GM12878 (cell line): Measurements from ENCODE around the gene FOXP1. TPM values are rescaled to one million over a fixed set of nuclear protein-coding genes. Genes with fewer than 3 reads are reported as not detected.

ENCODE experiments used
- ATAC-seq: fragments of 200-7000 bp; cut with Tn5 transposase; 3 replicates; pipeline ENCODE4 v1.9.1; 2020; ENCODE audit warnings: mild to moderate bottlenecking, moderate library complexity
- BruUV-seq: library from RNA; stranded (reverse); fragments of 400-500 nt; replicated peaks from 2 replicates; lab custom pipeline; 2021; lab: Mats Ljungman, UMichigan
- CTCF ChIA-PET: fragments of 300-600 bp; sonication (Branson Sonifier 250); formaldehyde crosslinking; extraction: SDS; loops from one replicate; lab custom pipeline; 2021; ENCODE audit warnings: inconsistent platforms; lab: Yijun Ruan, JAX
- POLR2A ChIA-PET: fragments of 350-600 bp; formaldehyde crosslinking; extraction: SDS; loops from one replicate; lab custom pipeline; 2021; ENCODE audit warnings: inconsistent platforms; lab: Charles Lee
- RAD21 ChIA-PET: fragments of 300-600 bp; sonication (Branson Sonifier 250); formaldehyde crosslinking; loops from one replicate; lab custom pipeline; 2023; ENCODE audit warnings: antibody characterized with exemption; ENCODE audit not compliant: unreplicated experiment; lab: Charles Lee
- SMC1A ChIA-PET: fragments of 300-600 bp; sonication (Branson Sonifier 250); formaldehyde crosslinking; loops from one replicate; lab custom pipeline; 2023; ENCODE audit not compliant: unreplicated experiment, uncharacterized antibody; lab: Charles Lee
- DNase-seq: peaks from one replicate; pipeline ENCODE4 v3.0.0-alpha.2; 2011; ENCODE audit warnings: low read depth, low spot score
- FAIRE-seq: peaks from 3 replicates; lab custom pipeline; 2011; peaks lifted over from hg19 to GRCh38; lab: Jason Lieb, UNC
- H2AFZ ChIP-seq: 2 replicates; pipeline ENCODE4 v1.6.0; 2011; ENCODE audit warnings: low read depth, low read length, control low read depth; ENCODE audit not compliant: control insufficient read depth
- H3K27ac ChIP-seq: 2 replicates; pipeline ENCODE4 v1.5.1; 2011; ENCODE audit warnings: control low read depth; ENCODE audit not compliant: control insufficient read depth, insufficient read depth
- H3K27me3 ChIP-seq, 2 experiments: replicated peaks in 1 of 2; 2 replicates each; pipeline versions ENCODE4 v1.6.0 to v1.6.1; 2011; ENCODE audit warnings: low read length in 1 of 2; ENCODE audit not compliant: control insufficient read depth in 2 of 2, insufficient read depth in 2 of 2
- H3K36me3 ChIP-seq, 2 experiments: 2 replicates each; pipeline ENCODE4 v1.5.1; 2011; ENCODE audit warnings: low read length in 1 of 2; ENCODE audit not compliant: control insufficient read depth in 2 of 2, insufficient read depth in 2 of 2
- H3K4me1 ChIP-seq: 2 replicates; pipeline ENCODE4 v1.6.1; 2011; ENCODE audit warnings: mild to moderate bottlenecking, low read length, moderate library complexity, mixed read lengths; ENCODE audit not compliant: control insufficient read depth, insufficient read depth
- H3K4me2 ChIP-seq: 2 replicates; pipeline ENCODE4 v1.6.0; 2011; ENCODE audit warnings: control low read depth; ENCODE audit not compliant: control insufficient read depth, insufficient read depth
- H3K4me3 ChIP-seq: fragments of 200-600 bp; sonication (generic); 2 replicates; pipeline ENCODE4 v1.5.1; 2016
- H3K79me2 ChIP-seq: 2 replicates; pipeline ENCODE4 v1.6.0; 2011; ENCODE audit warnings: low read length; ENCODE audit not compliant: control insufficient read depth, insufficient read depth
- H3K9ac ChIP-seq: 2 replicates; pipeline ENCODE4 v1.8.0; 2011; ENCODE audit warnings: low read length, control low read depth, mixed read lengths; ENCODE audit not compliant: control insufficient read depth, insufficient read depth
- H3K9me3 ChIP-seq: replicated peaks from 3 replicates; pipeline ENCODE4 v1.5.1; 2011; ENCODE audit warnings: mild to moderate bottlenecking, low read length; ENCODE audit not compliant: control insufficient read depth, insufficient read depth
- H4K20me1 ChIP-seq: 2 replicates; pipeline ENCODE4 v1.6.0; 2011; ENCODE audit not compliant: control insufficient read depth, insufficient read depth
- BCL11A ChIP-seq: IDR thresholded peaks from 2 replicates; pipeline ENCODE4 v1.6.1; 2011; ENCODE audit warnings: low read depth, low read length
- EGR1 ChIP-seq, 2 experiments: IDR thresholded peaks; 1 replicate in 1 of 2; 2 replicates in 1 of 2; pipeline ENCODE4 v1.6.1; 2011 to 2012; ENCODE audit warnings: low read depth in 2 of 2, low read length in 2 of 2, borderline replicate concordance in 1 of 2, mild to moderate bottlenecking in 1 of 2, moderate library complexity in 1 of 2
- KAT2A ChIP-seq: conservative IDR thresholded peaks from 2 replicates; pipeline ENCODE4 v1.6.1; 2011; ENCODE audit warnings: low read depth, low read length; ENCODE audit not compliant: control insufficient read depth
- POLR2A ChIP-seq: IDR thresholded peaks from 2 replicates; pipeline ENCODE4 v1.6.1; 2011; ENCODE audit warnings: low read depth, mild to moderate bottlenecking, low read length
- SREBF2 ChIP-seq: IDR thresholded peaks from 2 replicates; pipeline ENCODE4 v1.6.1; 2012; ENCODE audit warnings: mild to moderate bottlenecking, low read length
- WGBS: methylation state at CpG from one replicate; pipeline ENCODE4 v1.1.6; 2016; ENCODE audit warnings: low lambda C conversion rate; ENCODE audit not compliant: insufficient replicate concordance, insufficient coverage; ENCODE audit errors: missing lambda C conversion rate; 5-methylcytosine and 5-hydroxymethylcytosine counted together
- in situ Hi-C: fragments of 300-500 bp; cut with MboI; formaldehyde crosslinking; loops from 9 replicates; pipeline ENCODE4 v1.14.3; 2018; ENCODE audit warnings: mixed read lengths
- intact Hi-C: fragments of 100-400 bp; cut with micrococcal nuclease; formaldehyde crosslinking; loops from one replicate; pipeline ENCODE4 v1.14.2; 2022; ENCODE audit not compliant: unreplicated experiment
- polyA plus RNA-seq, 11 experiments: library from polyadenylated mRNA; depleted of rRNA in 4 of 11; unstranded in 6 of 11; stranded (reverse) in 5 of 11; fragments of >200 nt; fragmentation: Nextera tagmentation in 4 of 11; fragmentation: Illumina TruSeq in 1 of 11; extraction: Ambion mirVana in 4 of 11; extraction: Trizol in 1 of 11; gene quantifications; 1 replicate in 1 of 11; 2 replicates in 10 of 11; pipeline versions ENCODE4 v1.2.1 to v1.2.3, GENCODE V29; 2011 to 2016; ENCODE audit warnings: inconsistent platforms in 2 of 11, missing spikeins in 2 of 11, low read depth in 1 of 11
- total RNA-seq, 4 experiments: library from RNA; depleted of rRNA in 3 of 4; stranded (reverse); fragments of >200 nt in 3 of 4; fragmentation: Illumina TruSeq in 1 of 4; extraction: Trizol in 1 of 4; gene quantifications; 2 replicates each; pipeline versions ENCODE4 v1.2.1 to v1.2.3, GENCODE V29; 2013 to 2021
- TF ChIP-seq, protein P1 (sequence below): fragments of 450-650 bp; IDR thresholded peaks from 2 replicates; pipeline ENCODE4 v1.6.1; 2017; ENCODE audit warnings: mild to moderate bottlenecking

FOXP1 gene
- total and polyA plus RNA-seq, 10 of the 15 experiments (the other 5 are each of a cell fraction or from before 2014, with no cell fraction given), result 0.05 to 1.6 (median 0.20) TPM; not detected in 1

DNA sequence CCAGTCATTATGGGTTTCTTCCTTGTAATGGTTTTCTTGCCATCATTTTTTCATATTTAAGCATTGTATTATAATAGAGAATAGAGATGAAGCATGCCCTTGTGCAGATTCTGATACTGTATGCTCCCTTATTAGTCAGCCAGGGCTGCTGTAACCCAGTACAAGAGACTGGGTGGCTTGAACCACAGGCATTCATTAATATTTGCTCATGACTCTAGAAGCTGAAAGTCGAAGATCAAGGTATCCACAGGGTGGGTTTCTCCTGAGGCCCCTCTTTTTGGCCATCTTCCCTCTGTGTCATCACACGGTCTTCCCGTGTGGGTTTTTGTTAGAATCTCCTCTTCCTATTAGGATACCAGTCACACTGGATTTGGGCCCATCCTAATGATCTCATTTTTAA is 74.5 kb downstream of the FOXP1 start (continued):
- TF ChIP-seq, protein P1, sequence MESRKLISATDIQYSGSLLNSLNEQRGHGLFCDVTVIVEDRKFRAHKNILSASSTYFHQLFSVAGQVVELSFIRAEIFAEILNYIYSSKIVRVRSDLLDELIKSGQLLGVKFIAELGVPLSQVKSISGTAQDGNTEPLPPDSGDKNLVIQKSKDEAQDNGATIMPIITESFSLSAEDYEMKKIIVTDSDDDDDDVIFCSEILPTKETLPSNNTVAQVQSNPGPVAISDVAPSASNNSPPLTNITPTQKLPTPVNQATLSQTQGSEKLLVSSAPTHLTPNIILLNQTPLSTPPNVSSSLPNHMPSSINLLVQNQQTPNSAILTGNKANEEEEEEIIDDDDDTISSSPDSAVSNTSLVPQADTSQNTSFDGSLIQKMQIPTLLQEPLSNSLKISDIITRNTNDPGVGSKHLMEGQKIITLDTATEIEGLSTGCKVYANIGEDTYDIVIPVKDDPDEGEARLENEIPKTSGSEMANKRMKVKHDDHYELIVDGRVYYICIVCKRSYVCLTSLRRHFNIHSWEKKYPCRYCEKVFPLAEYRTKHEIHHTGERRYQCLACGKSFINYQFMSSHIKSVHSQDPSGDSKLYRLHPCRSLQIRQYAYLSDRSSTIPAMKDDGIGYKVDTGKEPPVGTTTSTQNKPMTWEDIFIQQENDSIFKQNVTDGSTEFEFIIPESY, result no peak
- TF ChIP-seq POLR2A, result no peak
- TF ChIP-seq EGR1 (IDR thresholded peaks at IDR 0.05; ENCODE audit: borderline replicate concordance in 1 of 2, low read depth in 2 of 2, low read length in 2 of 2), result no peak

DNA sequence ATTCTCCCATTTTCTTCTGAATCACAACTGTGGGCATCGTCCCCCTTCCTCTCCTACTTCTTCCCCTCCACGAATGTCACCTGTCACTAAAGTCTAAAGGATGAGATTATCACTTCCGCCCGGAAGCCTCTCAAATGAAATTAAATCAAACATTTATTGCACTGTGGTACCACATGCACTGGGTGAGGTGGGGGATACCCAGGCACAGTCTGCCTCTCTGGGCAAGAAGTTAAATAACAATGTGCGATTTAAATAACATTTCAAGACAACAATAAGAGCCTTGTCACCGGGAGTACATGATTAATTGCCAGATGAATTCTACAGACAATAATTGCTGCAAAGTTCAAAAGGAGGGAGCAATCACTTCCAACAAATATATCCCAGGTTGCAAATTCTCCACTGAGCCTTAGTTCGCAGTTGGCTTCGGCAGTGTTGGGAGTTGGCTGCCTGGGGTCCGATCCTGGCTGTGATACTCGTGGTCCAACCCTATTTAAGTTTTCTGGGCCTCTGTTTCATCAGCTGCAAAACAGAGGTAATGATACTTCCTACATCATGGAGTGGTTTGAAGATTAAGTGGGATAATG is 77.7 kb downstream of the FOXP1 start:
- in situ Hi-C loops (no loop called here), intact Hi-C loops (no loop called here)
- POLR2A ChIA-PET, result no interaction called here
- CTCF ChIA-PET, result no interaction called here
- 58% methylated on average over 10 of the region's 10 CpGs for WGBS
- no peak for ATAC-seq
- no peaks in the 10 kb centered on the region for H3K9me3 ChIP-seq
- no TSS peak for BruUV-seq
- H3K27me3 ChIP-seq, result no peaks in the 10 kb centered on the region; a peak in 1 of 4 replicates
- SMC1A ChIA-PET, result no interaction called here
- TF ChIP-seq KAT2A (no peak), BCL11A (no peak), SREBF2 (no peak)
- H2AFZ ChIP-seq, result no peak overlapping the region
- RAD21 ChIA-PET, result no interaction called here
- no peak overlapping the region for H3K4me2 ChIP-seq
- no peaks in the 10 kb centered on the region for H3K4me1 ChIP-seq
- H3K4me3 ChIP-seq, result no peak overlapping the region
- no peak for DNase-seq
- H3K36me3 ChIP-seq, result no peaks in the 10 kb centered on the region
- H3K9ac ChIP-seq, result no peak overlapping the region
- FAIRE-seq, result no peak
- no peaks in the 10 kb centered on the region for H3K79me2 ChIP-seq
- H3K27ac ChIP-seq, result no peak overlapping the region
- H4K20me1 ChIP-seq, result no peaks in the 10 kb centered on the region
